T follicular helper cell (primary cell): ENCODE measurements around the gene DRAXIN.

Experiments
- DNase-seq: peaks from one replicate; pipeline ENCODE4 v3.0.0-alpha.2; 2020; ENCODE audit warnings: low read depth

The DRAXIN gene

GRCh38 chr1:11736746-11737639 is 45.5 kb downstream of the DRAXIN start:
- DNase-seq: no peak

GRCh38 chr1:11738096-11738495 is 46.6 kb downstream of the DRAXIN start:
- no peak for DNase-seq

GRCh38 chr1:11738783-11739182 is 47.3 kb downstream of the DRAXIN start:
- DNase-seq: no peak

GRCh38 chr1:11740258-11741192 is 49.0 kb downstream of the DRAXIN start:
- no peak for DNase-seq

- no peak for DNase-seq
Observed at GRCh38 chr1:11741482-11741881, 50.0 kb downstream of the DRAXIN start.

GRCh38 chr1:11741919-11742558 is 50.5 kb downstream of the DRAXIN start:
- no peak for DNase-seq

- no peak for DNase-seq
Observed at GRCh38 chr1:11744287-11744686, 52.8 kb downstream of the DRAXIN start.

- no peak for DNase-seq
Observed at GRCh38 chr1:11746092-11746491, 54.6 kb downstream of the DRAXIN start.

- no peak for DNase-seq
Observed at GRCh38 chr1:11746795-11747487, 55.4 kb downstream of the DRAXIN start.

- no peak for DNase-seq
Observed at GRCh38 chr1:11748294-11749202, 57.0 kb downstream of the DRAXIN start.

GRCh38 chr1:11749203-11749689 is 57.7 kb downstream of the DRAXIN start:
- no peak for DNase-seq

GRCh38 chr1:11749996-11750395 is 58.5 kb downstream of the DRAXIN start:
- DNase-seq: no peak

GRCh38 chr1:11751087-11751486 is 59.6 kb downstream of the DRAXIN start:
- no peak for DNase-seq

GRCh38 chr1:11752359-11753088 is 61.0 kb downstream of the DRAXIN start:
- no peak for DNase-seq

GRCh38 chr1:11753555-11754208 is 62.2 kb downstream of the DRAXIN start:
- no peak for DNase-seq

GRCh38 chr1:11757047-11757446 is 65.5 kb downstream of the DRAXIN start:
- DNase-seq: no peak

GRCh38 chr1:11759791-11760190 is 68.3 kb downstream of the DRAXIN start:
- no peak for DNase-seq

- no peak for DNase-seq
Observed at GRCh38 chr1:11761285-11761684, 69.8 kb downstream of the DRAXIN start.

GRCh38 chr1:11761988-11762406 is 70.5 kb downstream of the DRAXIN start, which contains the start of gene C1orf167:
TSS of gene C1orf167 (plus strand) at chr1:11762193. CDS start at chr1:11764401, 2,208 bp downstream.
- DNase-seq: peak; percentile 6
